ENCODE results near the gene MRPL2.

MRPL2 gene

GRCh38 chr6:43070028-43070632, 10.9 kb upstream of the MRPL2 start:
- TF ChIP-seq FOXP2 (optimal IDR thresholded peaks at IDR 0.05; ENCODE audit: borderline replicate concordance, extremely low read depth, extremely low read length, insufficient read depth) (no peak), REST (IDR thresholded peaks at IDR 0.05; ENCODE audit: insufficient read depth in 1 of 2, low read depth in 2 of 2, low read length in 2 of 2) (no peak), POLR2AphosphoS5 (IDR thresholded peaks at IDR 0.05; ENCODE audit: low read depth, low read length) (no peak), TAF1 (IDR thresholded peaks at IDR 0.05; ENCODE audit: borderline replicate concordance, insufficient read depth, low read length) (no peak), SIN3A (IDR thresholded peaks at IDR 0.05; ENCODE audit: borderline replicate concordance, insufficient read depth, low read length) (no peak)

- no peak for TF ChIP-seq SIN3A (IDR thresholded peaks at IDR 0.05; ENCODE audit: borderline replicate concordance, insufficient read depth, low read length)
- TF ChIP-seq REST (IDR thresholded peaks at IDR 0.05; ENCODE audit: insufficient read depth in 1 of 2, low read depth in 2 of 2, low read length in 2 of 2) = no peak
- no peak for TF ChIP-seq POLR2AphosphoS5 (IDR thresholded peaks at IDR 0.05; ENCODE audit: low read depth, low read length)
- no peak for TF ChIP-seq FOXP2 (optimal IDR thresholded peaks at IDR 0.05; ENCODE audit: borderline replicate concordance, extremely low read depth, extremely low read length, insufficient read depth)
- TF ChIP-seq TAF1 (IDR thresholded peaks at IDR 0.05; ENCODE audit: borderline replicate concordance, insufficient read depth, low read length) = no peak
Measured at GRCh38 chr6:43062818-43063217, 3.6 kb upstream of the MRPL2 start.

GRCh38 chr6:43061861-43062260, 2.6 kb upstream of the MRPL2 start:
- no peak for TF ChIP-seq REST (IDR thresholded peaks at IDR 0.05; ENCODE audit: insufficient read depth in 1 of 2, low read depth in 2 of 2, low read length in 2 of 2)
- no peak for TF ChIP-seq POLR2AphosphoS5 (IDR thresholded peaks at IDR 0.05; ENCODE audit: low read depth, low read length)
- TF ChIP-seq FOXP2 (optimal IDR thresholded peaks at IDR 0.05; ENCODE audit: borderline replicate concordance, extremely low read depth, extremely low read length, insufficient read depth) = no peak
- no peak for TF ChIP-seq TAF1 (IDR thresholded peaks at IDR 0.05; ENCODE audit: borderline replicate concordance, insufficient read depth, low read length)
- TF ChIP-seq SIN3A (IDR thresholded peaks at IDR 0.05; ENCODE audit: borderline replicate concordance, insufficient read depth, low read length) = no peak

- no peak for TF ChIP-seq SIN3A (IDR thresholded peaks at IDR 0.05; ENCODE audit: borderline replicate concordance, insufficient read depth, low read length)
- no peak for TF ChIP-seq POLR2AphosphoS5 (IDR thresholded peaks at IDR 0.05; ENCODE audit: low read depth, low read length)
- no peak for TF ChIP-seq REST (IDR thresholded peaks at IDR 0.05; ENCODE audit: insufficient read depth in 1 of 2, low read depth in 2 of 2, low read length in 2 of 2)
- no peak for TF ChIP-seq TAF1 (IDR thresholded peaks at IDR 0.05; ENCODE audit: borderline replicate concordance, insufficient read depth, low read length)
- no peak for TF ChIP-seq FOXP2 (optimal IDR thresholded peaks at IDR 0.05; ENCODE audit: borderline replicate concordance, extremely low read depth, extremely low read length, insufficient read depth)
Measured at GRCh38 chr6:43060755-43061633, 1.8 kb upstream of the MRPL2 start.

Data from PFSK-1 (cell line).